ENCODE data around the gene GAB2.
A peak's percentile ranks its signal among the peaks of the same experiment; 100 is the strongest.

GAB2 gene

GRCh38 chr11:78195917-78196560 lies 221.6 kb downstream of the GAB2 start:
- DNase-seq (ENCODE audit: insufficient read length, low spot score) (no peak), FAIRE-seq (no peak)
- TF ChIP-seq POLR2AphosphoS5 (IDR thresholded peaks at IDR 0.05; ENCODE audit: low read depth, low read length) = no peak
- TF ChIP-seq PAX5 (IDR thresholded peaks at IDR 0.05; ENCODE audit: insufficient read depth, low read length, severe bottlenecking) = no peak
- no peak for TF ChIP-seq POLR2A (IDR thresholded peaks at IDR 0.05; ENCODE audit: low read depth, low read length)
- TF ChIP-seq TAF1 (IDR thresholded peaks at IDR 0.05; ENCODE audit: low read depth, low read length) = no peak

- DNase-seq (ENCODE audit: insufficient read length, low spot score) = no peak
- TF ChIP-seq SPI1 (IDR thresholded peaks at IDR 0.05; ENCODE audit: low read depth, low read length) (no peak), PAX5 (IDR thresholded peaks at IDR 0.05; ENCODE audit: insufficient read depth, low read length, severe bottlenecking) (no peak), TAF1 (IDR thresholded peaks at IDR 0.05; ENCODE audit: low read depth, low read length) (no peak), POLR2AphosphoS5 (IDR thresholded peaks at IDR 0.05; ENCODE audit: low read depth, low read length) (no peak), POU2F2 (IDR thresholded peaks at IDR 0.05; ENCODE audit: low read depth, low read length) (no peak)
- FAIRE-seq = no peak
Observed at GRCh38 chr11:78194490-78194889, 223.1 kb downstream of the GAB2 start.

- TF ChIP-seq POU2F2 (IDR thresholded peaks at IDR 0.05; ENCODE audit: low read depth, low read length) = no peak
- no peak for TF ChIP-seq POLR2AphosphoS5 (IDR thresholded peaks at IDR 0.05; ENCODE audit: low read depth, low read length)
- TF ChIP-seq PAX5 (IDR thresholded peaks at IDR 0.05; ENCODE audit: insufficient read depth, low read length, severe bottlenecking) = no peak
- no peak for TF ChIP-seq SPI1 (IDR thresholded peaks at IDR 0.05; ENCODE audit: low read depth, low read length)
- no peak for TF ChIP-seq POLR2A (IDR thresholded peaks at IDR 0.05; ENCODE audit: low read depth, low read length)
- no peak for TF ChIP-seq TAF1 (IDR thresholded peaks at IDR 0.05; ENCODE audit: low read depth, low read length)
- DNase-seq (ENCODE audit: insufficient read length, low spot score) (no peak), FAIRE-seq (no peak)
Observed at GRCh38 chr11:78193806-78194205, 223.8 kb downstream of the GAB2 start.

GRCh38 chr11:78192911-78193351 lies 224.7 kb downstream of the GAB2 start:
- DNase-seq (ENCODE audit: insufficient read length, low spot score) (no peak), FAIRE-seq (peak; percentile 16)
- TF ChIP-seq POU2F2 (IDR thresholded peaks at IDR 0.05; ENCODE audit: low read depth, low read length) (no peak), TAF1 (IDR thresholded peaks at IDR 0.05; ENCODE audit: low read depth, low read length) (no peak), PAX5 (IDR thresholded peaks at IDR 0.05; ENCODE audit: insufficient read depth, low read length, severe bottlenecking) (no peak), SPI1 (IDR thresholded peaks at IDR 0.05; ENCODE audit: low read depth, low read length) (no peak), POLR2A (IDR thresholded peaks at IDR 0.05; ENCODE audit: low read depth, low read length) (no peak), POLR2AphosphoS5 (IDR thresholded peaks at IDR 0.05; ENCODE audit: low read depth, low read length) (no peak)

- TF ChIP-seq SPI1 (IDR thresholded peaks at IDR 0.05; ENCODE audit: low read depth, low read length) = no peak
- no peak for TF ChIP-seq POLR2AphosphoS5 (IDR thresholded peaks at IDR 0.05; ENCODE audit: low read depth, low read length)
- no peak for TF ChIP-seq PAX5 (IDR thresholded peaks at IDR 0.05; ENCODE audit: insufficient read depth, low read length, severe bottlenecking)
- no peak for TF ChIP-seq POLR2A (IDR thresholded peaks at IDR 0.05; ENCODE audit: low read depth, low read length)
- peak; percentile 80 for FAIRE-seq
- DNase-seq (ENCODE audit: insufficient read length, low spot score) = no peak
Observed at GRCh38 chr11:78192223-78192719, 225.3 kb downstream of the GAB2 start.

GRCh38 chr11:78190871-78191538 lies 226.6 kb downstream of the GAB2 start:
- DNase-seq (ENCODE audit: insufficient read length, low spot score) = no peak
- no peak for FAIRE-seq

GRCh38 chr11:78190374-78190773 lies 227.2 kb downstream of the GAB2 start:
- FAIRE-seq (no peak), DNase-seq (ENCODE audit: insufficient read length, low spot score) (no peak)
- TF ChIP-seq POLR2A (IDR thresholded peaks at IDR 0.05; ENCODE audit: low read depth, low read length) = no peak

More at GRCh38 chr11:78190871-78191538, 226.6 kb downstream of the GAB2 start:
- TF ChIP-seq TAF1 (IDR thresholded peaks at IDR 0.05; ENCODE audit: low read depth, low read length) = no peak
- no peak for TF ChIP-seq POLR2AphosphoS5 (IDR thresholded peaks at IDR 0.05; ENCODE audit: low read depth, low read length)
- no peak for TF ChIP-seq PAX5 (IDR thresholded peaks at IDR 0.05; ENCODE audit: insufficient read depth, low read length, severe bottlenecking)
- no peak for TF ChIP-seq SPI1 (IDR thresholded peaks at IDR 0.05; ENCODE audit: low read depth, low read length)
- no peak for TF ChIP-seq POLR2A (IDR thresholded peaks at IDR 0.05; ENCODE audit: low read depth, low read length)
- no peak for TF ChIP-seq POU2F2 (IDR thresholded peaks at IDR 0.05; ENCODE audit: low read depth, low read length)

GRCh38 chr11:78189851-78190250 lies 227.8 kb downstream of the GAB2 start:
- FAIRE-seq (no peak), DNase-seq (ENCODE audit: insufficient read length, low spot score) (no peak)
- TF ChIP-seq POU2F2 (IDR thresholded peaks at IDR 0.05; ENCODE audit: low read depth, low read length) = no peak
- no peak for TF ChIP-seq POLR2AphosphoS5 (IDR thresholded peaks at IDR 0.05; ENCODE audit: low read depth, low read length)
- no peak for TF ChIP-seq PAX5 (IDR thresholded peaks at IDR 0.05; ENCODE audit: insufficient read depth, low read length, severe bottlenecking)

- no peak for FAIRE-seq
- no peak for TF ChIP-seq POLR2A (IDR thresholded peaks at IDR 0.05; ENCODE audit: low read depth, low read length)
- TF ChIP-seq TAF1 (IDR thresholded peaks at IDR 0.05; ENCODE audit: low read depth, low read length) = no peak
Observed at GRCh38 chr11:78189174-78189724, 228.4 kb downstream of the GAB2 start.

More at GRCh38 chr11:78189174-78189724, 228.4 kb downstream of the GAB2 start:
- DNase-seq (ENCODE audit: insufficient read length, low spot score) = no peak
